ENCODE results near the gene PPP2R3B. TPM values are rescaled to one million over a fixed set of nuclear protein-coding genes. Genes with fewer than 3 reads are reported as not detected.

Gene PPP2R3B
- total and polyA plus RNA-seq, 7 donors = 2.1 to 16.1 (median 5.4) TPM

DNA sequence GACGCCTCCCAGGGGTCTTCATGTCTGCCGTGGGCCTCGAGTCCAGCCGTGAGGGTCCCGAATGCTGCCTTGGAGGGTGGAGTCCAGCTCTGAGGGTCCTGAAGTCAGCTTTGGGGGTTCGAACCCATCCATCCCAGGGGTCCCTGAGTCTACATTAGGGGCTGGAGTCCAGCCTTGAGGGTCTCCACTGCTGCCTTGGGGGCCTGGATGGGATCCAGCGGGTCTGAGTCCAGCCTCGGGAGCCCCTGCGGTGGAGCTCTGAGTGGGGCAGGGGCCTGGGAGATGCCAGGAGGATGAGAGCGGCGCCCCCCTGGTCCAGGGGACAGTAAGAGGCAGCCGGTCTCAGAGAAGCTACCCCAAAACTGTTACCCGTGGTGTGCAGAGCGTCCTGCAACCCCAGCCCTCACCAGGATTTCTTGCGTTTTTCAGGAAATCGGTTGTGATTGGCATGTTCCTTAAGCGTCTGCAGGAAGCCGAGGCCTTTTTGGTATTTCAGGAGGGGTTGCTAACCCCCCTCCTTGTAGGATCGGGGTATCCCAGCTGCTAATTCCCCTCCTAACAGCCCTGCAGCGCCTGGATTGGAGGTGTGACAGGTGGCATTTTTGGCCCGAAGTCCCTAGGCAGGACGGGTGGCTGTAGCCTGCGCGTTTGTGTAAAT lies 66.5 kb downstream of the PPP2R3B start:
- Histone ChIP-seq H3K27ac (peak overlapping the region; percentile 78 to 97 (median 88)), H3K9me3 (no peaks in the 10 kb centered on the region), H3K4me3 (peak overlapping the region; percentile 71 to 91 (median 82)), H3K27me3 (peaks cover 5 to 27% (median 16%) of the 10 kb centered on the region in 3 donors), H3K4me1 (peaks cover 0 to 40% (median 27%) of the 10 kb centered on the region in 4 donors), H3K36me3 (peaks cover 0 to 7% (median under 1%) of the 10 kb centered on the region in 4 donors)
- TF ChIP-seq POLR2AphosphoS5 (IDR thresholded peaks at IDR 0.05) = no peak
- DNase-seq = peak; percentile 76
- WGBS, 2 donors = 2 to 6% methylated on average over 24 of the region's 24 CpGs
- intact Hi-C loops (cut with DNase I) = no loop called here

DNA sequence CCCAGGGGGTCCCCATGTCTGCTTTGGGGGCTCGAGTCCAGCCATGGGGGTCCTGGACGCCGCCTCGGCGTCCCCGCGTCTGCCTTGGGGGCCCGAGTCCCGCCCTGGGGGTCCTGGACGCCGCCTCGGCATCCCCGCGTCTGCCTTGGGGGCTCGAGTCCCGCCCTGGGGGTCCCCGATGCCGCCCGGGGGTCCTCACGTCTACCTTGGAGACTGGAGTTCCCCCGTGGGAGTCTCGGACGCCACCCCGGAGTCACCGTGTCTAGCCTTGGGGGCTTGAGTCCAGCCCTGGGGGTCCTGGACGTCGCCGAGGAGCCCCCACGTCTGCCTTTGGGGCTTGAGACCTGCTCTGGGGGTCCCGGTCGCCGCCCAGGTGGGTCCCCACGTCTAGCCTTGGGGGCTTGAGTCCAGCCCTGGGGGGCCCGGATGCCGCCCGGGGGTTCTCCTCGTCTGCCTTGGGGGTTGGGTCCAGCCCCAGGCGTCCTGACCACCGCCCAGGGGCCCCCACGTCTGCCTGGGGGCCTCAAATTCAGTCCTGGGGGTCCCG lies 67.1 kb downstream of the PPP2R3B start:
- H3K36me3 ChIP-seq = peaks cover 6 to 13% (median 7%) of the 10 kb centered on the region in 4 donors
- peaks cover 0 to 40% (median 27%) of the 10 kb centered on the region in 4 donors for H3K4me1 ChIP-seq
- no peaks in the 10 kb centered on the region for H3K9me3 ChIP-seq
- H3K4me3 ChIP-seq = peak overlapping the region; percentile 71 to 91 (median 82)
- no peak for DNase-seq
- TF ChIP-seq, protein P1, sequence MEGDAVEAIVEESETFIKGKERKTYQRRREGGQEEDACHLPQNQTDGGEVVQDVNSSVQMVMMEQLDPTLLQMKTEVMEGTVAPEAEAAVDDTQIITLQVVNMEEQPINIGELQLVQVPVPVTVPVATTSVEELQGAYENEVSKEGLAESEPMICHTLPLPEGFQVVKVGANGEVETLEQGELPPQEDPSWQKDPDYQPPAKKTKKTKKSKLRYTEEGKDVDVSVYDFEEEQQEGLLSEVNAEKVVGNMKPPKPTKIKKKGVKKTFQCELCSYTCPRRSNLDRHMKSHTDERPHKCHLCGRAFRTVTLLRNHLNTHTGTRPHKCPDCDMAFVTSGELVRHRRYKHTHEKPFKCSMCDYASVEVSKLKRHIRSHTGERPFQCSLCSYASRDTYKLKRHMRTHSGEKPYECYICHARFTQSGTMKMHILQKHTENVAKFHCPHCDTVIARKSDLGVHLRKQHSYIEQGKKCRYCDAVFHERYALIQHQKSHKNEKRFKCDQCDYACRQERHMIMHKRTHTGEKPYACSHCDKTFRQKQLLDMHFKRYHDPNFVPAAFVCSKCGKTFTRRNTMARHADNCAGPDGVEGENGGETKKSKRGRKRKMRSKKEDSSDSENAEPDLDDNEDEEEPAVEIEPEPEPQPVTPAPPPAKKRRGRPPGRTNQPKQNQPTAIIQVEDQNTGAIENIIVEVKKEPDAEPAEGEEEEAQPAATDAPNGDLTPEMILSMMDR (IDR thresholded peaks at IDR 0.05) = no peak
- no peak for TF ChIP-seq POLR2AphosphoS5 (IDR thresholded peaks at IDR 0.05)
- TF ChIP-seq POLR2A (IDR thresholded peaks at IDR 0.05) = no peak
- no peak for TF ChIP-seq EP300 (IDR thresholded peaks at IDR 0.05)
- intact Hi-C loops (cut with DNase I) = loop anchor here (2.0 to 5.0 kb wide), 2 partner anchors 37 to 1133 kb away; partner anchors contain the start of gene ASMTL
- 1% methylated on average over 41 of the region's 41 CpGs for WGBS, 2 donors
- H3K27ac ChIP-seq = peak overlapping the region; percentile 78 to 97 (median 88)
- peaks cover 5 to 20% (median 16%) of the 10 kb centered on the region in 3 donors for H3K27me3 ChIP-seq

DNA sequence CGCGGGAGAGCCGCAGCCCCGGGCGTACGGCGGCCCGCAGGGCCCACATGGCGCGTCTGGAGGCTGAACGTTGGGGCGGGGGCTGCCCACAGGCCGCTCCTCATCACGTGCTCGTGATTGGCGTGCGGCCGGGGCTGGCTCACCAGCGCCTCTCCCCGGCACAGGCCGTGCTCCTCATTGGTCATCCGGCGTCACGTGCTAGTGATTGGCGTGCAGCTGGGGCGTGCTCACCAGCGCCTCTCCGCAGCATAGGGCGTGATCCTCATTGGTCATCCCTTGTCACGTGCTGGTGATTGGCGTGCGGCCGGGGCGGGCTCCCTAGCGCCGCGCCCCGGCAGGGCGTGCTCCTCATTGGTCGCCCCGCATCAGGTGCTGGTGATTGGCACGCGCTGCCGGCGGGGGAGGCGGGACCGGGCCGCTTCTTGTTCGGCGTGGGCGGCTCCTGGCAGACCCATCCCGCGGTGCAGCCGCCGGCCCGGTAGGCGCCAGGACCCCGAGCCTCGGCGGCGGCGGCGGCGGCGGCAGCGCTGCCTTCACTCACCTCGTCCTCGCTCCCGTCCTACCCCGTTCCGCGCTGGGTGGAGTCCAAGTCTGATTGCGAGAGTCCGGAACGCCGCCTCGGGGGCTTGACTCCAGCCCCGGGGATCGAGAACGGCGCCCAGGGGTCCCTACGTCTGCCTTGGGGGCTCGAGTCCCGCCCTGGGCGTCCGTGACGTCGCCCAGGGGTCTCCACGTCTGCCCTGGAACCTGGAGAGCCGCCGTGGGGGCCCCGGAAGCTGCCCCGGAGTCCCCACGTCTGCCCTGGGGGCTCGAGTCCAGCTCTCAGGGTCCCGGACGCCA lies 67.7 kb downstream of the PPP2R3B start, which contains the start of gene GTPBP6:
Gene GTPBP6, minus strand, starts transcription at position 58 of the 840 bp plus-strand sequence. Its CDS starts 9 bp downstream, at position 49.
- peaks cover 2 to 14% (median 13%) of the 10 kb centered on the region in 3 donors for H3K27me3 ChIP-seq
- TF ChIP-seq POLR2AphosphoS5 (IDR thresholded peaks at IDR 0.05) = peak; percentile 23 to 77 (median 62)
- TF ChIP-seq POLR2A (IDR thresholded peaks at IDR 0.05) = peak; percentile 20 to 30
- TF ChIP-seq, protein P1 (IDR thresholded peaks at IDR 0.05) = no peak
- no peak for TF ChIP-seq EP300 (IDR thresholded peaks at IDR 0.05)
- H3K4me3 ChIP-seq = peak within 1 kb of the TSS; percentile 71 to 91 (median 83)
- peak within 1 kb of the TSS; percentile 90 to 98 (median 96) for H3K27ac ChIP-seq
- 0% methylated on average over 97 of the region's 97 CpGs for WGBS, 2 donors
- intact Hi-C loops (cut with DNase I) = loop anchor here (1.0 to 5.0 kb wide), 3 partner anchors 36 to 1133 kb away; partner anchors contain the start of gene ASMTL
- H3K4me1 ChIP-seq = peaks cover 0 to 38% (median 27%) of the 10 kb centered on the region in 4 donors
- peak; percentile 100 for DNase-seq
- H3K36me3 ChIP-seq = peaks cover 6 to 20% (median 10%) of the 10 kb centered on the region in 4 donors
- no peaks in the 10 kb centered on the region for H3K9me3 ChIP-seq

- TF ChIP-seq POLR2AphosphoS5 (IDR thresholded peaks at IDR 0.05) (peak in 3 of 4 donors; percentile 27 to 86 (median 79)), EP300 (IDR thresholded peaks at IDR 0.05) (no peak), POLR2A (IDR thresholded peaks at IDR 0.05) (peak; percentile 42 to 65)
- TF ChIP-seq, protein P1 (IDR thresholded peaks at IDR 0.05) = no peak
- peaks cover 0 to 12% (median 12%) of the 10 kb centered on the region in 3 donors for H3K27me3 ChIP-seq
- intact Hi-C loops (cut with DNase I) = loop anchor here (1.0 to 5.0 kb wide), 3 partner anchors 35 to 1134 kb away; partner anchors contain the start of gene ASMTL
- peak overlapping the region; percentile 71 to 91 (median 83) for H3K4me3 ChIP-seq
- DNase-seq = peak; percentile 99
- H3K4me1 ChIP-seq = peaks cover 0 to 37% (median 27%) of the 10 kb centered on the region in 4 donors
- peak overlapping the region; percentile 90 to 98 (median 96) for H3K27ac ChIP-seq
- WGBS, 2 donors = 0 to 1% methylated on average over 61 of the region's 61 CpGs
- H3K9me3 ChIP-seq = no peaks in the 10 kb centered on the region
- H3K36me3 ChIP-seq = peaks cover 6 to 28% (median 16%) of the 10 kb centered on the region in 4 donors
Observed at GRCh38 chrX:318068-318738, 68.5 kb downstream of the PPP2R3B start.
